IMR-90 (cell line): ENCODE results near the gene VOPP1. TPM values are rescaled to one million over a fixed set of nuclear protein-coding genes. Genes with fewer than 3 reads are reported as not detected.

Experiments used
- ATAC-seq: fragments of 200-7000 bp; cut with Tn5 transposase; 2 replicates; pipeline ENCODE4 v1.9.1; 2020; ENCODE audit warnings: low read depth, mild to moderate bottlenecking, moderate library complexity
- BruUV-seq: library from RNA; stranded (reverse); fragments of 400-500 nt; replicated peaks from 2 replicates; lab custom pipeline; 2021; lab: Mats Ljungman, UMichigan
- CTCF ChIA-PET: fragments of 300-600 bp; formaldehyde crosslinking; extraction: SDS; loops from one replicate; lab custom pipeline; 2021; ENCODE audit warnings: antibody characterized with exemption; lab: Yijun Ruan, JAX
- POLR2A ChIA-PET: fragments of 300-600 bp; sonication (Branson Sonifier 250); formaldehyde crosslinking; loops from one replicate; lab custom pipeline; 2022; ENCODE audit warnings: antibody characterized with exemption; ENCODE audit not compliant: unreplicated experiment; lab: Charles Lee
- DNase-seq: peaks from one replicate; pipeline ENCODE4 v3.0.0; 2013
- H2AFZ ChIP-seq: replicated peaks from 2 replicates; pipeline ENCODE3; 2013; ENCODE audit warnings: low read length, mild to moderate bottlenecking; ENCODE audit not compliant: poor library complexity
- H2AK5ac ChIP-seq: 2 replicates; pipeline ENCODE4 v1.6.1; 2013; ENCODE audit warnings: low read depth, low read length, inconsistent platforms
- H2AK9ac ChIP-seq: replicated peaks from 2 replicates; pipeline ENCODE3; 2013; ENCODE audit warnings: mild to moderate bottlenecking, low read depth, low read length, moderate library complexity; ENCODE audit not compliant: poor library complexity
- H2BK120ac ChIP-seq: 2 replicates; pipeline ENCODE4 v1.6.1; 2013; ENCODE audit warnings: low read depth, low read length, inconsistent platforms
- H2BK15ac ChIP-seq: 3 replicates; pipeline ENCODE4 v1.6.1; 2013; ENCODE audit warnings: low read depth, low read length, inconsistent platforms
- H2BK20ac ChIP-seq: 2 replicates; pipeline ENCODE4 v1.6.1; 2013; ENCODE audit warnings: low read depth, mild to moderate bottlenecking, inconsistent platforms, low read length, moderate library complexity
- H2BK5ac ChIP-seq: 2 replicates; pipeline ENCODE4 v1.6.1; 2013; ENCODE audit warnings: mild to moderate bottlenecking, low read depth, low read length, inconsistent platforms; ENCODE audit not compliant: poor library complexity, severe bottlenecking
- H3K14ac ChIP-seq: replicated peaks from 2 replicates; pipeline ENCODE4 v1.6.1; 2013; ENCODE audit warnings: low read depth, low read length, inconsistent platforms
- H3K18ac ChIP-seq: 2 replicates; pipeline ENCODE4 v1.6.1; 2013; ENCODE audit warnings: low read depth, low read length, control low read depth
- H3K23ac ChIP-seq: 2 replicates; pipeline ENCODE4 v1.6.1; 2013; ENCODE audit warnings: low read depth, low read length, inconsistent platforms
- H3K27ac ChIP-seq: 2 replicates; pipeline ENCODE4 v1.5.1; 2013; ENCODE audit warnings: mild to moderate bottlenecking, control low read depth, low read length; ENCODE audit not compliant: insufficient read depth
- H3K27me3 ChIP-seq: 2 replicates; pipeline ENCODE4 v1.6.1; 2013; ENCODE audit warnings: low read length; ENCODE audit not compliant: control insufficient read depth, insufficient read depth
- H3K36me3 ChIP-seq: 2 replicates; pipeline ENCODE4 v1.6.1; 2013; ENCODE audit warnings: low read length, mixed read lengths; ENCODE audit not compliant: control insufficient read depth, insufficient read depth
- H3K4ac ChIP-seq: 2 replicates; pipeline ENCODE4 v1.6.1; 2013; ENCODE audit warnings: low read depth, low read length, inconsistent platforms
- H3K4me1 ChIP-seq: 2 replicates; pipeline ENCODE4 v1.6.1; 2013; ENCODE audit warnings: low read length, mixed read lengths; ENCODE audit not compliant: control insufficient read depth, insufficient read depth
- H3K4me2 ChIP-seq: 2 replicates; pipeline ENCODE4 v1.6.1; 2013; ENCODE audit warnings: low read depth, mild to moderate bottlenecking, control low read depth, low read length, moderate library complexity
- H3K4me3 ChIP-seq: 2 replicates; pipeline ENCODE4 v1.5.1; 2013; ENCODE audit warnings: low read depth, mild to moderate bottlenecking, control low read depth, low read length, moderate library complexity; ENCODE audit not compliant: insufficient read depth
- H3K56ac ChIP-seq: 2 replicates; pipeline ENCODE4 v1.6.1; 2013; ENCODE audit warnings: low read length, inconsistent platforms; ENCODE audit not compliant: insufficient read depth; ENCODE audit errors: extremely low read depth
- H3K79me1 ChIP-seq, 2 experiments: 2 replicates each; pipeline ENCODE4 v1.6.1; 2013; ENCODE audit warnings: low read length in 2 of 2, inconsistent platforms in 1 of 2, low read depth in 1 of 2
- H3K9ac ChIP-seq: 2 replicates; pipeline ENCODE4 v1.6.1; 2013; ENCODE audit warnings: low read depth, low read length, control low read depth
- H3K9me1 ChIP-seq: 2 replicates; pipeline ENCODE4 v1.6.1; 2013; ENCODE audit warnings: low read length, inconsistent platforms; ENCODE audit not compliant: insufficient read depth
- H3K9me3 ChIP-seq: 2 replicates; pipeline ENCODE4 v1.6.1; 2013; ENCODE audit warnings: low read length; ENCODE audit not compliant: control insufficient read depth, insufficient read depth
- H4K20me1 ChIP-seq: 2 replicates; pipeline ENCODE4 v1.6.1; 2013; ENCODE audit warnings: low read length, inconsistent platforms; ENCODE audit not compliant: insufficient read depth
- H4K5ac ChIP-seq: 2 replicates; pipeline ENCODE4 v1.6.1; 2013; ENCODE audit warnings: mild to moderate bottlenecking, low read depth, low read length, control low read depth
- H4K8ac ChIP-seq, 2 experiments: 2 replicates each; pipeline ENCODE4 v1.6.1; 2013; ENCODE audit warnings: low read depth in 2 of 2, low read length in 2 of 2, control low read depth in 1 of 2, inconsistent platforms in 1 of 2
- H4K91ac ChIP-seq: 2 replicates; pipeline ENCODE4 v1.6.1; 2013; ENCODE audit warnings: low read depth, low read length, inconsistent platforms; ENCODE audit not compliant: insufficient read depth
- CHD1 ChIP-seq: IDR thresholded peaks from 2 replicates; pipeline ENCODE4 v1.6.1; 2012; ENCODE audit warnings: low read depth, low read length, improper control_type of control experiment
- FOS ChIP-seq: fragments of 150-350 bp; IDR thresholded peaks from 2 replicates; pipeline ENCODE4 v1.6.1; 2016; ENCODE audit warnings: low read depth, low read length
- MAFK ChIP-seq: IDR thresholded peaks from 2 replicates; pipeline ENCODE4 v1.6.1; 2012; ENCODE audit warnings: low read depth, low read length, improper control_type of control experiment
- RAD21 ChIP-seq: IDR thresholded peaks from 2 replicates; pipeline ENCODE4 v1.6.1; 2012; ENCODE audit warnings: low read length, improper control_type of control experiment
- RCOR1 ChIP-seq: IDR thresholded peaks from 2 replicates; pipeline ENCODE4 v1.6.1; 2012; ENCODE audit warnings: mild to moderate bottlenecking, low read length, improper control_type of control experiment; ENCODE audit not compliant: insufficient replicate concordance
- SMC3 ChIP-seq: fragments of 150-350 bp; IDR thresholded peaks from 2 replicates; pipeline ENCODE4 v1.6.1; 2016; ENCODE audit warnings: low read depth, mild to moderate bottlenecking, antibody characterized with exemption, low read length, moderate library complexity
- WGBS, 2 experiments: methylation state at CpG; one replicate each; pipeline versions ENCODE4 v1.1.5 to v1.1.7; 2013; ENCODE audit warnings: missing lambda C conversion rate in 2 of 2; ENCODE audit not compliant: insufficient read length in 1 of 2; ENCODE audit errors: extremely low coverage in 2 of 2; 5-methylcytosine and 5-hydroxymethylcytosine counted together
- dilution Hi-C: fragments of 300-500 bp; cut with HindIII; formaldehyde crosslinking; loops from one replicate; pipeline ENCODE4 v1.14.3; 2018; ENCODE audit warnings: low sequenced_read_pairs; ENCODE audit not compliant: unreplicated experiment
- in situ Hi-C: fragments of 300-500 bp; cut with MboI; formaldehyde crosslinking; loops from 3 replicates; pipeline ENCODE4 v1.14.3; 2019; ENCODE audit warnings: low sequenced_read_pairs, inconsistent platforms, mixed read lengths
- intact Hi-C: fragments of 100-400 bp; cut with micrococcal nuclease; formaldehyde crosslinking; loops from 2 replicates; pipeline ENCODE4 v1.10.0; 2022
- polyA plus RNA-seq, 3 experiments: library from polyadenylated mRNA; depleted of rRNA; stranded (reverse); fragments of >200 nt; gene quantifications; 2 replicates each; pipeline ENCODE4 v1.2.3, GENCODE V29; 2012; ENCODE audit warnings: low replicate concordance in 1 of 3
- total RNA-seq: library from RNA; depleted of rRNA; stranded (reverse); fragments of >200 nt; gene quantifications from 2 replicates; pipeline ENCODE4 v1.2.3, GENCODE V29; 2012
- TF ChIP-seq, protein P1 (sequence below): fragments of 150-350 bp; IDR thresholded peaks from 2 replicates; pipeline ENCODE4 v1.6.1; 2017; ENCODE audit warnings: mild to moderate bottlenecking, antibody characterized with exemption, low read length, low read depth

The VOPP1 gene
- total and polyA plus RNA-seq, 2 of the 4 experiments (the other 2 are of a cell fraction): 60.2 to 94.5 TPM

DNA sequence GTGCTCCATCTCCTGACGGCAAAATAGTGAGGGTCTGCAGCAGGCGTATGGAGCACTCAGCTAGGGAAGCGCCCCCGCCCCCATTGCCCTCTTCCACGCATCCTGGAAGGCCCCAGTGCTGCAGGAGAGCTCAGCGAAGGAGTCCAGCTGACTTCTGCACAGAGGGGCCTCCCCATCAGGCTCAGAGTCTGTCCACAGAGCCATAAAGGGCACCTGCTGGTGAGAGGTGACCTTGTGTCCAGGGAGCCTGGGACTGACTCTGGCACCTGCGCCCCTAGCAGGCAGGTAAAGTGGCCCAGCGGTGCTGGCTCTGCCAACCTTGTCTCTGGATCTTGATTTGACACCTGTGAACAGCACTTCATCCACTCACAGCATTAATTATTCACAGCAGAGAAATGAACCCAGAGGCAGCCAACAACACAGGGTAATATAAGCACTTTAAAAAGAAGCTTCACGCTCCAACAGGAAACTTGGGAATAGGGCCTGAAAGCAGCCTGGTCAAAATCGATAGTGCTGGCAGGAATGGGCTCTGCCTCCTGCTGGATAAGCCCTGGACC lies 59.6 kb downstream of the VOPP1 start:
- Histone ChIP-seq H2BK15ac (no peak overlapping the region), H4K20me1 (peaks cover 14% of the 10 kb centered on the region), H2BK20ac (no peak overlapping the region), H3K79me1 (peaks cover 29 to 63% of the 10 kb centered on the region in 2 experiments), H3K36me3 (peaks cover 23% of the 10 kb centered on the region), H3K14ac (no peak overlapping the region), H3K9me3 (no peaks in the 10 kb centered on the region), H3K27ac (no peak overlapping the region), H4K91ac (no peak overlapping the region), H2AK5ac (no peak overlapping the region), H4K8ac (no peak overlapping the region), H2BK120ac (no peak overlapping the region), H3K27me3 (no peaks in the 10 kb centered on the region), H3K4ac (no peak overlapping the region), H2AK9ac (no peak overlapping the region), H4K5ac (no peak overlapping the region), H3K56ac (no peak overlapping the region), H3K9me1 (peaks cover 24% of the 10 kb centered on the region; the same call in 1 of the 2 replicates), H3K4me1 (peaks cover 11% of the 10 kb centered on the region), H3K4me2 (no peak overlapping the region), H3K9ac (no peak overlapping the region), H3K23ac (no peak overlapping the region), H2AFZ (no peak overlapping the region), H2BK5ac (no peak overlapping the region), H3K18ac (no peak overlapping the region), H3K4me3 (no peak overlapping the region)
- CTCF ChIA-PET: interaction anchor here (1.4 kb wide), 1 partner anchor 20 kb away, joined by 3 read pairs; no protein-coding TSS in a partner anchor
- 100% methylated on average over 4 of the region's 10 CpGs; no CpG with 5 or more reads in 1 of the 2 experiments for WGBS, 2 experiments
- TF ChIP-seq MAFK: no peak
- no peak for TF ChIP-seq CHD1
- TF ChIP-seq FOS: no peak
- TF ChIP-seq RAD21: no peak
- TF ChIP-seq RCOR1: no peak
- TF ChIP-seq SMC3: no peak
- TF ChIP-seq, protein P1, sequence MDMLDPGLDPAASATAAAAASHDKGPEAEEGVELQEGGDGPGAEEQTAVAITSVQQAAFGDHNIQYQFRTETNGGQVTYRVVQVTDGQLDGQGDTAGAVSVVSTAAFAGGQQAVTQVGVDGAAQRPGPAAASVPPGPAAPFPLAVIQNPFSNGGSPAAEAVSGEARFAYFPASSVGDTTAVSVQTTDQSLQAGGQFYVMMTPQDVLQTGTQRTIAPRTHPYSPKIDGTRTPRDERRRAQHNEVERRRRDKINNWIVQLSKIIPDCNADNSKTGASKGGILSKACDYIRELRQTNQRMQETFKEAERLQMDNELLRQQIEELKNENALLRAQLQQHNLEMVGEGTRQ: no peak
- POLR2A ChIA-PET: no interaction called here
- in situ Hi-C loops (no loop called here), dilution Hi-C loops (no loop called here), intact Hi-C loops (no loop called here)
- no peak for ATAC-seq
- BruUV-seq: no TSS peak
- no peak for DNase-seq
